ENCODE results near the gene ZBTB46. TPM values are rescaled to one million over a fixed set of nuclear protein-coding genes. Genes with fewer than 3 reads are reported as not detected.

Gene ZBTB46
- total RNA-seq, 1 donor from 2014 or later: 52.2 TPM

DNA sequence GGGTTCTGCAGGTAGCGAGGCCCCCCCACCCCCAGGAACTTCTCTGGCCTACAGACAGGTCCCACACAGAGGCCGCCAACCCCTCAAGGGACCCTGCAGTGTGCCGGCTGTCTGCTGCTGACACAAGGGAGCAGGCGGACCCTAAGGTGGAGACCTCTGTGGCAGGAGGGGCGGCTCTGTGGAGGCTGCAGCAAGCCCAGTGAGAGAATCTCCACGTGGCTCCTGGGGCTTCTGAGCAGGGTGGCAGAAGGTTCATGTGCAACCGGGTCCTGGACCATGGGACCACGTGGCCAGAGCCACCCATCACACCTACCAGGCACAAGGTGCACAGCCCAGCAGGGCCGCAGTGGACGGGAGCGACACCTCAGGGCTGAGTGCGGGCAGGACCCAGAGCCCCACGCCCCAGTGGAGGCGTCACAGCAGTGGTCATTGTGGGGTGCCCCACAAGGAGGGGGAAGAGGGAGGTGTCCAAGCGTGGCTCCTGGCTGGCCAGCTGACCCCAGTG, 127.5 kb downstream of the ZBTB46 start:
- peaks cover 24 to 34% (median 30%) of the 10 kb centered on the region in 3 donors for H3K4me1 ChIP-seq (ENCODE audit: control insufficient read depth in 3 of 3, insufficient read depth in 3 of 3, low read length in 3 of 3)
- no peak overlapping the region for H3K27ac ChIP-seq (ENCODE audit: low read depth, low read length)

GRCh38 chr20:63702751-63703470, 128.2 kb downstream of the ZBTB46 start:
- Histone ChIP-seq H3K36me3 (ENCODE audit: control insufficient read depth in 3 of 3, insufficient read depth in 3 of 3, low read length in 3 of 3) (peaks cover 31 to 41% (median 37%) of the 10 kb centered on the region in 3 donors), H3K9ac (ENCODE audit: low read depth in 1 of 3, low read length in 3 of 3) (no peak overlapping the region), H3K27ac (ENCODE audit: low read depth, low read length) (no peak overlapping the region), H3K4me3 (ENCODE audit: low read length in 3 of 3) (no peak overlapping the region), H3K9me3 (ENCODE audit: control insufficient read depth in 3 of 3, low read length in 3 of 3) (no peaks in the 10 kb centered on the region), H3K27me3 (ENCODE audit: control insufficient read depth in 3 of 3, insufficient read depth in 3 of 3, low read length in 3 of 3) (no peaks in the 10 kb centered on the region), H3K4me1 (ENCODE audit: control insufficient read depth in 3 of 3, insufficient read depth in 3 of 3, low read length in 3 of 3) (peaks cover 27 to 37% (median 31%) of the 10 kb centered on the region in 3 donors)

More for the DNA sequence above, 127.5 kb downstream of the ZBTB46 start:
- no peak overlapping the region for H3K4me3 ChIP-seq (ENCODE audit: low read length in 3 of 3)
- no peak overlapping the region for H3K9ac ChIP-seq (ENCODE audit: low read depth in 1 of 3, low read length in 3 of 3)
- H3K27me3 ChIP-seq (ENCODE audit: control insufficient read depth in 3 of 3, insufficient read depth in 3 of 3, low read length in 3 of 3): no peaks in the 10 kb centered on the region
- peaks cover 31 to 41% (median 37%) of the 10 kb centered on the region in 3 donors for H3K36me3 ChIP-seq (ENCODE audit: control insufficient read depth in 3 of 3, insufficient read depth in 3 of 3, low read length in 3 of 3)
- no peaks in the 10 kb centered on the region for H3K9me3 ChIP-seq (ENCODE audit: control insufficient read depth in 3 of 3, low read length in 3 of 3)

DNA sequence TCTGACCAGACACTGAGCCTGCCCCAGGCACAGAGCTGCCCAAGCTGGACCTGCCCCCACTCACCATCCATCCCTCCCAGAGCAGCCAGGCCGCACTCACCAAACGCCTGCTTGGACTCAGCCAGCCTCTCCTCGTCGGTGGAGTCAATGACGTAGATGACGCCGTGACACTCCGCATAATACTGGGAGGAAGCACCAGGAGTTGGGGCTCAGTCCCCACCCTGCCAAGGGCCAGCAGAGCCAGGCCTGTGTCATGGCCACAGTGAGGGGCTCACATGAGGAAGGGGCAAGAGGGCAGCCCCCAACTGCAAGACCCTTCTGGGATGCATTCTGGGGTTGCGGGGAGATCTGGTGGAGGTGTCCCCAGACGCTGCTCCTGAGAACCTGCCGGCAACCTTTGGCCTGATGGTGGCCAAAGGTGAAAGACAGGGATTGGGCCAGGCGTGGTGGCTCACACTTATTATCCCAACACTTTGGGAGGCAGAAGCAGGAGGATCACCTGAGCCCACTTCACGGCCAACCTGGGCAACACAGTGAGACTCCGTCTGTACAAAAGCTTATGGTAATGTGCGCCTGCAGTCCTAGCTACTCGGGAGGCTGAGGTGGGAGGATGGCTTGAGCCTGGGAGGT, 128.9 kb downstream of the ZBTB46 start:
- H3K9me3 ChIP-seq (ENCODE audit: control insufficient read depth in 3 of 3, low read length in 3 of 3): no peaks in the 10 kb centered on the region
- H3K9ac ChIP-seq (ENCODE audit: low read depth in 1 of 3, low read length in 3 of 3): no peak overlapping the region
- H3K4me1 ChIP-seq (ENCODE audit: control insufficient read depth in 3 of 3, insufficient read depth in 3 of 3, low read length in 3 of 3): peaks cover 35 to 41% (median 37%) of the 10 kb centered on the region in 3 donors
- no peak overlapping the region for H3K4me3 ChIP-seq (ENCODE audit: low read length in 3 of 3)
- no peak overlapping the region for H3K27ac ChIP-seq (ENCODE audit: low read depth, low read length)
- no peaks in the 10 kb centered on the region for H3K27me3 ChIP-seq (ENCODE audit: control insufficient read depth in 3 of 3, insufficient read depth in 3 of 3, low read length in 3 of 3)
- peaks cover 31 to 41% (median 37%) of the 10 kb centered on the region in 3 donors for H3K36me3 ChIP-seq (ENCODE audit: control insufficient read depth in 3 of 3, insufficient read depth in 3 of 3, low read length in 3 of 3)

GRCh38 chr20:63701329-63702035, 129.6 kb downstream of the ZBTB46 start:
- H3K9me3 ChIP-seq (ENCODE audit: control insufficient read depth in 3 of 3, low read length in 3 of 3): no peaks in the 10 kb centered on the region
- H3K4me1 ChIP-seq (ENCODE audit: control insufficient read depth in 3 of 3, insufficient read depth in 3 of 3, low read length in 3 of 3): peaks cover 35 to 41% (median 37%) of the 10 kb centered on the region in 3 donors
- peaks cover 31 to 36% (median 36%) of the 10 kb centered on the region in 3 donors for H3K36me3 ChIP-seq (ENCODE audit: control insufficient read depth in 3 of 3, insufficient read depth in 3 of 3, low read length in 3 of 3)
- H3K27ac ChIP-seq (ENCODE audit: low read depth, low read length): no peak overlapping the region
- no peaks in the 10 kb centered on the region for H3K27me3 ChIP-seq (ENCODE audit: control insufficient read depth in 3 of 3, insufficient read depth in 3 of 3, low read length in 3 of 3)
- H3K4me3 ChIP-seq (ENCODE audit: low read length in 3 of 3): no peak overlapping the region
- H3K9ac ChIP-seq (ENCODE audit: low read depth in 1 of 3, low read length in 3 of 3): no peak overlapping the region

- Histone ChIP-seq H3K27me3 (ENCODE audit: control insufficient read depth in 3 of 3, insufficient read depth in 3 of 3, low read length in 3 of 3) (no peaks in the 10 kb centered on the region), H3K9me3 (ENCODE audit: control insufficient read depth in 3 of 3, low read length in 3 of 3) (no peaks in the 10 kb centered on the region), H3K27ac (ENCODE audit: low read depth, low read length) (no peak overlapping the region), H3K4me1 (ENCODE audit: control insufficient read depth in 3 of 3, insufficient read depth in 3 of 3, low read length in 3 of 3) (peaks cover 30 to 40% (median 35%) of the 10 kb centered on the region in 3 donors), H3K9ac (ENCODE audit: low read depth in 1 of 3, low read length in 3 of 3) (no peak overlapping the region), H3K4me3 (ENCODE audit: low read length in 3 of 3) (no peak overlapping the region), H3K36me3 (ENCODE audit: control insufficient read depth in 3 of 3, insufficient read depth in 3 of 3, low read length in 3 of 3) (peaks cover 26 to 32% (median 31%) of the 10 kb centered on the region in 3 donors)
Measured at GRCh38 chr20:63701051-63701328, 130.1 kb downstream of the ZBTB46 start.

GRCh38 chr20:63700199-63701050, 130.6 kb downstream of the ZBTB46 start:
- Histone ChIP-seq H3K4me3 (ENCODE audit: low read length in 3 of 3) (no peak overlapping the region), H3K27ac (ENCODE audit: low read depth, low read length) (peak overlapping the region; percentile 72), H3K9ac (ENCODE audit: low read depth in 1 of 3, low read length in 3 of 3) (peak overlapping the region in 1 of 3 donors; percentile 16), H3K9me3 (ENCODE audit: control insufficient read depth in 3 of 3, low read length in 3 of 3) (no peaks in the 10 kb centered on the region), H3K36me3 (ENCODE audit: control insufficient read depth in 3 of 3, insufficient read depth in 3 of 3, low read length in 3 of 3) (peaks cover 21 to 28% (median 26%) of the 10 kb centered on the region in 3 donors), H3K4me1 (ENCODE audit: control insufficient read depth in 3 of 3, insufficient read depth in 3 of 3, low read length in 3 of 3) (peaks cover 29 to 43% (median 39%) of the 10 kb centered on the region in 3 donors), H3K27me3 (ENCODE audit: control insufficient read depth in 3 of 3, insufficient read depth in 3 of 3, low read length in 3 of 3) (no peaks in the 10 kb centered on the region)

- Histone ChIP-seq H3K4me1 (ENCODE audit: control insufficient read depth in 3 of 3, insufficient read depth in 3 of 3, low read length in 3 of 3) (peaks cover 29 to 45% (median 41%) of the 10 kb centered on the region in 3 donors), H3K27ac (ENCODE audit: low read depth, low read length) (peak overlapping the region; percentile 72)
Measured at GRCh38 chr20:63699466-63700198, 131.4 kb downstream of the ZBTB46 start.

DNA sequence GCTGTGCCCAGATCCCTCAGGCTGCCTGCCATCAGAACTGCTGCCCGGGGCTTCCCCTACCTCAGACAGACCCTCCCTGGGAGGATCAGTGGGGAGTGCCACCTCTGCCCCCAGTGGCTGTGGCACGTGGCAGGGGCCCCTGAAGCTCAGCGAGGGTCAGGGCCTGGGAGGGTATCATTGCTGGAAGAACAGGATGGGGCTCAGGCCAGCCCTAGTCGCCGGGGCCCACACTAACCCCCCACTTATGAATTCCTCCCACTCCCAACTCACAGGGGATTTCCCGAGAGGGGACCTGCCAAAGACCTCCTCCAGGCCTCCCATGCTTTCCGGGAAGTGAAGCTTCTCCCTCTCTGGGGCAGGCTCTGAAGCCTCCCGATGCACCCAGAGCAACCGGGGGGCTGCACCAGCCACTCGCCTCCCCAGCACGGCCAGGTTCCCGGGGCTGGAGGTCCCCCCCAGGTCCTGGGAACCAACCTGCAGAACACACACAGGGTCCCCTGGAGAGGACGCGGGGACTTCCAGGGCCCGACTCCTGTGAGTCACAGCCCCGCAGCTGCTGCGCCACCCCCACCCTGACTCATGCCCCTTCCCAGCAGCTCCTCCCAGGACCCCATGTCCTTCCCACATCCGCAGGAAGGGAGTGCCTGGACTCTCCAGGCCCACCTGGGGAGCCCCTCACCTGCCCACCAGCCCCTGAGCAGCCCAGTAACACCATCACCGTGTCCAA, 132.2 kb downstream of the ZBTB46 start:
- H3K4me3 ChIP-seq (ENCODE audit: low read length in 3 of 3): no peak overlapping the region
- peaks cover 6 to 19% (median 18%) of the 10 kb centered on the region in 3 donors for H3K36me3 ChIP-seq (ENCODE audit: control insufficient read depth in 3 of 3, insufficient read depth in 3 of 3, low read length in 3 of 3)
- no peaks in the 10 kb centered on the region for H3K9me3 ChIP-seq (ENCODE audit: control insufficient read depth in 3 of 3, low read length in 3 of 3)
- H3K27me3 ChIP-seq (ENCODE audit: control insufficient read depth in 3 of 3, insufficient read depth in 3 of 3, low read length in 3 of 3): no peaks in the 10 kb centered on the region
- peak overlapping the region in 2 of 3 donors; percentile 34 to 50 for H3K9ac ChIP-seq (ENCODE audit: low read depth in 1 of 3, low read length in 3 of 3)
- H3K4me1 ChIP-seq (ENCODE audit: control insufficient read depth in 3 of 3, insufficient read depth in 3 of 3, low read length in 3 of 3): peaks cover 29 to 45% (median 41%) of the 10 kb centered on the region in 3 donors
- H3K27ac ChIP-seq (ENCODE audit: low read depth, low read length): peak overlapping the region; percentile 72

More at GRCh38 chr20:63699466-63700198, 131.4 kb downstream of the ZBTB46 start:
- Histone ChIP-seq H3K27me3 (ENCODE audit: control insufficient read depth in 3 of 3, insufficient read depth in 3 of 3, low read length in 3 of 3) (no peaks in the 10 kb centered on the region), H3K9me3 (ENCODE audit: control insufficient read depth in 3 of 3, low read length in 3 of 3) (no peaks in the 10 kb centered on the region), H3K4me3 (ENCODE audit: low read length in 3 of 3) (no peak overlapping the region), H3K36me3 (ENCODE audit: control insufficient read depth in 3 of 3, insufficient read depth in 3 of 3, low read length in 3 of 3) (peaks cover 13 to 22% (median 21%) of the 10 kb centered on the region in 3 donors), H3K9ac (ENCODE audit: low read depth in 1 of 3, low read length in 3 of 3) (peak overlapping the region in 2 of 3 donors; percentile 45 to 50)
